Posterior vena cava (tissue), 2 donors: ENCODE data around the gene P2RX6. TPM values are rescaled to one million over a fixed set of nuclear protein-coding genes. Genes with fewer than 3 reads are reported as not detected.
"Not testable (repeated sequence)": the region's sequence is repeated elsewhere in the genome, so short reads cannot be mapped to it uniquely, and the experiment has no call there.

ENCODE experiments used
- DNase-seq: peaks from one replicate; pipeline ENCODE4 v3.0.0-alpha.2; 2020; ENCODE audit warnings: low spot score
- intact Hi-C, 2 donors: fragments of 100-400 bp; cut with DNase I; formaldehyde crosslinking; loops; one replicate each; pipeline versions ENCODE4 v1.14.1 to v1.14.2; 2022 to 2023
- total RNA-seq, 2 donors: library from RNA; stranded (reverse); fragmentation: NEBNext Ultra II Directional; extraction: Animal tissue kit (Norgen Biotek cat#: 25700); gene quantifications; one replicate each; pipeline ENCODE4 v1.2.1, GENCODE V29; 2021
- donor health status: DM: yes; HTN: yes; CAD: no.
- donor health status: DM: yes; HTN: yes; CAD: no.

P2RX6 gene
- total RNA-seq, 2 donors from 2014 or later = 0.19 to 1.0 TPM

- intact Hi-C loops = no loop called here
- peak; percentile 96 for DNase-seq
These were observed 30.8 kb downstream of the P2RX6 start, which contains the start of gene LRRC74B for GRCh38 chr22:21045585-21046294. Gene LRRC74B, plus strand, starts transcription at chr22:21045946. Its CDS starts 41 bp downstream, at chr22:21045987.

- intact Hi-C loops = no loop called here
These were observed 32.2 kb downstream of the P2RX6 start for GRCh38 chr22:21047035-21047661.

GRCh38 chr22:21047730-21048129, 32.8 kb downstream of the P2RX6 start:
- intact Hi-C loops = no loop called here
- no peak for DNase-seq

More at GRCh38 chr22:21047035-21047661, 32.2 kb downstream of the P2RX6 start:
- no peak for DNase-seq

- intact Hi-C loops, DNase-seq: not testable (repeated sequence)
These were observed 33.5 kb downstream of the P2RX6 start for GRCh38 chr22:21048448-21048847.

- intact Hi-C loops, DNase-seq: not testable (repeated sequence)
These were observed 34.0 kb downstream of the P2RX6 start for GRCh38 chr22:21048965-21049364.

- intact Hi-C loops = no loop called here
- DNase-seq = no peak
These were observed 36.3 kb downstream of the P2RX6 start for GRCh38 chr22:21051145-21051830.

- DNase-seq = no peak
- intact Hi-C loops = no loop called here
These were observed 37.0 kb downstream of the P2RX6 start for GRCh38 chr22:21051831-21052400.

GRCh38 chr22:21052715-21053459, 37.9 kb downstream of the P2RX6 start:
- intact Hi-C loops = no loop called here

GRCh38 chr22:21054046-21054713, 39.2 kb downstream of the P2RX6 start:
- intact Hi-C loops = no loop called here
- no peak for DNase-seq

More at GRCh38 chr22:21052715-21053459, 37.9 kb downstream of the P2RX6 start:
- DNase-seq = no peak

GRCh38 chr22:21054714-21055563, 40.0 kb downstream of the P2RX6 start:
- intact Hi-C loops = no loop called here
- no peak for DNase-seq

- no peak for DNase-seq
- intact Hi-C loops = no loop called here
These were observed 40.5 kb downstream of the P2RX6 start for GRCh38 chr22:21055564-21055834.

- intact Hi-C loops = no loop called here
- DNase-seq = no peak
These were observed 40.9 kb downstream of the P2RX6 start for GRCh38 chr22:21055880-21056319.

GRCh38 chr22:21060363-21060762, 45.4 kb downstream of the P2RX6 start:
- intact Hi-C loops, DNase-seq: not testable (repeated sequence)

- intact Hi-C loops, DNase-seq: not testable (repeated sequence)
These were observed 46.8 kb downstream of the P2RX6 start for GRCh38 chr22:21061660-21062321.

- DNase-seq, intact Hi-C loops: not testable (repeated sequence)
These were observed 49.5 kb downstream of the P2RX6 start for GRCh38 chr22:21064425-21064824.

GRCh38 chr22:21064917-21065864, 50.2 kb downstream of the P2RX6 start:
- DNase-seq = peak; percentile 60
- intact Hi-C loops = no loop called here
